T-helper 1 cell treated with Interleukin-12 subunit alpha and Interleukin-12 subunit beta and Interleukin-4 antibody, amounts not matched to agents 30 μg/mL and 1 μg/mL, for 36 hours (primary cell): ENCODE results near the gene SLC8B1.

ENCODE experiments used
- H3K27ac Mint-ChIP-seq: one replicate; pipeline ENCODE4 v1.8.0; 2021; ENCODE audit warnings: mild to moderate bottlenecking, mixed read lengths
- H3K27me3 Mint-ChIP-seq: one replicate; pipeline ENCODE4 v1.8.0; 2021; ENCODE audit warnings: low read depth, mixed read lengths
- H3K36me3 Mint-ChIP-seq: one replicate; pipeline ENCODE4 v1.8.0; 2021; ENCODE audit warnings: low read depth, mixed read lengths
- H3K4me1 Mint-ChIP-seq: one replicate; pipeline ENCODE4 v1.8.0; 2021; ENCODE audit warnings: low read depth, mixed read lengths
- H3K4me3 Mint-ChIP-seq: one replicate; pipeline ENCODE4 v1.8.0; 2021; ENCODE audit warnings: mild to moderate bottlenecking, moderate library complexity, mixed read lengths
- H3K9me3 Mint-ChIP-seq: one replicate; pipeline ENCODE4 v1.8.0; 2021; ENCODE audit warnings: mixed read lengths

Gene SLC8B1

GRCh38 chr12:113250045-113250444 lies 84.9 kb downstream of the SLC8B1 start:
- H3K4me1 Mint-ChIP-seq: peaks cover 11% of the 10 kb centered on the region
- H3K4me3 Mint-ChIP-seq: no peak overlapping the region
- no peaks in the 10 kb centered on the region for H3K27me3 Mint-ChIP-seq
- no peak overlapping the region for H3K27ac Mint-ChIP-seq
- H3K36me3 Mint-ChIP-seq: peaks cover 25% of the 10 kb centered on the region
- peaks cover 5% of the 10 kb centered on the region for H3K9me3 Mint-ChIP-seq

- Mint-ChIP-seq H3K27ac (no peak overlapping the region), H3K4me3 (no peak overlapping the region), H3K27me3 (no peaks in the 10 kb centered on the region), H3K9me3 (peaks cover 5% of the 10 kb centered on the region), H3K4me1 (peaks cover 16% of the 10 kb centered on the region), H3K36me3 (peaks cover 23% of the 10 kb centered on the region)
Observed at GRCh38 chr12:113249546-113249945, 85.4 kb downstream of the SLC8B1 start.

- H3K27me3 Mint-ChIP-seq: no peaks in the 10 kb centered on the region
- peaks cover 19% of the 10 kb centered on the region for H3K4me1 Mint-ChIP-seq
- H3K4me3 Mint-ChIP-seq: no peak overlapping the region
- no peak overlapping the region for H3K27ac Mint-ChIP-seq
- H3K36me3 Mint-ChIP-seq: peaks cover 20% of the 10 kb centered on the region
- peaks cover 5% of the 10 kb centered on the region for H3K9me3 Mint-ChIP-seq
Observed at GRCh38 chr12:113248842-113249435, 86.0 kb downstream of the SLC8B1 start.
